HG03139 (cell line): Measurements from ENCODE around the gene TRPC6.
"Not testable (repeated sequence)": the region's sequence is repeated elsewhere in the genome, so short reads cannot be mapped to it uniquely, and the experiment has no call there.

Source experiments
- ATAC-seq: cut with Tn5 transposase; IDR thresholded peaks from one replicate; pipeline ENCODE4 v1.9.1; 2021; ENCODE audit not compliant: unreplicated experiment

The TRPC6 gene

GRCh38 chr11:101523193-101523592 is 60.6 kb downstream of the TRPC6 start:
- ATAC-seq, result no peak

- ATAC-seq, result no peak
Measured at GRCh38 chr11:101521821-101522220, 62.0 kb downstream of the TRPC6 start.

GRCh38 chr11:101516546-101516945 is 67.3 kb downstream of the TRPC6 start:
- no peak for ATAC-seq

GRCh38 chr11:101511065-101511464 is 72.7 kb downstream of the TRPC6 start:
- no peak for ATAC-seq

- no peak for ATAC-seq
Measured at GRCh38 chr11:101510591-101510990, 73.2 kb downstream of the TRPC6 start.

GRCh38 chr11:101509922-101510321 is 73.9 kb downstream of the TRPC6 start:
- no peak for ATAC-seq

- ATAC-seq, result no peak
Measured at GRCh38 chr11:101508370-101508769, 75.4 kb downstream of the TRPC6 start.

- ATAC-seq, result no peak
Measured at GRCh38 chr11:101498891-101499290, 84.9 kb downstream of the TRPC6 start.

GRCh38 chr11:101497291-101497690 is 86.5 kb downstream of the TRPC6 start:
- no peak for ATAC-seq

GRCh38 chr11:101487775-101488174 is 96.0 kb downstream of the TRPC6 start:
- no peak for ATAC-seq

- ATAC-seq, result no peak
Measured at GRCh38 chr11:101482556-101483124, 101.2 kb downstream of the TRPC6 start.

GRCh38 chr11:101478587-101479369 is 105.0 kb downstream of the TRPC6 start:
- no peak for ATAC-seq

- no peak for ATAC-seq
Measured at GRCh38 chr11:101477926-101478325, 105.9 kb downstream of the TRPC6 start.

GRCh38 chr11:101476191-101476590 is 107.6 kb downstream of the TRPC6 start:
- no peak for ATAC-seq

- no peak for ATAC-seq
Measured at GRCh38 chr11:101475699-101476098, 108.1 kb downstream of the TRPC6 start.

GRCh38 chr11:101474666-101475065 is 109.1 kb downstream of the TRPC6 start:
- ATAC-seq, result no peak

GRCh38 chr11:101470881-101471520 is 112.8 kb downstream of the TRPC6 start:
- ATAC-seq, result no peak

- no peak for ATAC-seq
Measured at GRCh38 chr11:101470419-101470818, 113.4 kb downstream of the TRPC6 start.

- no peak for ATAC-seq
Measured at GRCh38 chr11:101466352-101466751, 117.5 kb downstream of the TRPC6 start.

- not testable (repeated sequence) for ATAC-seq
Measured at GRCh38 chr11:101464388-101464787, 119.4 kb downstream of the TRPC6 start.

GRCh38 chr11:101459020-101459419 is 124.8 kb downstream of the TRPC6 start:
- ATAC-seq, result no peak

GRCh38 chr11:101458161-101458560 is 125.6 kb downstream of the TRPC6 start:
- ATAC-seq, result no peak
